GM19240 (cell line): ENCODE data around the gene ALDH1L1.

Experiments used
- DNase-seq: peaks from one replicate; pipeline ENCODE4 v3.0.0; 2011; ENCODE audit warnings: low spot score; ENCODE audit not compliant: insufficient read length

Gene ALDH1L1

GRCh38 chr3:126194713-126195305 lies 14.4 kb upstream of the ALDH1L1 start:
- no peak for DNase-seq

GRCh38 chr3:126191246-126191645 lies 10.9 kb upstream of the ALDH1L1 start:
- no peak for DNase-seq

GRCh38 chr3:126187920-126188319 lies 7.5 kb upstream of the ALDH1L1 start:
- no peak for DNase-seq

- DNase-seq = no peak
Observed at GRCh38 chr3:126186749-126187148, 6.4 kb upstream of the ALDH1L1 start.

- DNase-seq = no peak
Observed at GRCh38 chr3:126186271-126186670, 5.9 kb upstream of the ALDH1L1 start.

- DNase-seq = no peak
Observed at GRCh38 chr3:126184465-126185000, 4.1 kb upstream of the ALDH1L1 start.

- DNase-seq = no peak
Observed at GRCh38 chr3:126181398-126181725, 976 bp upstream of the ALDH1L1 start.

- no peak for DNase-seq
Observed at GRCh38 chr3:126179825-126180476, 435 bp downstream of the ALDH1L1 start.

- DNase-seq = no peak
Observed at GRCh38 chr3:126170073-126170777, 10.2 kb downstream of the ALDH1L1 start.

- no peak for DNase-seq
Observed at GRCh38 chr3:126167566-126167965, 12.8 kb downstream of the ALDH1L1 start.

GRCh38 chr3:126166009-126166408 lies 14.4 kb downstream of the ALDH1L1 start:
- DNase-seq = no peak

GRCh38 chr3:126161309-126161708 lies 19.1 kb downstream of the ALDH1L1 start:
- no peak for DNase-seq

GRCh38 chr3:126160243-126161210 lies 19.9 kb downstream of the ALDH1L1 start:
- no peak for DNase-seq

GRCh38 chr3:126159476-126159875 lies 20.9 kb downstream of the ALDH1L1 start:
- no peak for DNase-seq

- no peak for DNase-seq
Observed at GRCh38 chr3:126158912-126159454, 21.4 kb downstream of the ALDH1L1 start.

- DNase-seq = no peak
Observed at GRCh38 chr3:126158016-126158911, 22.1 kb downstream of the ALDH1L1 start.

- no peak for DNase-seq
Observed at GRCh38 chr3:126157083-126157768, 23.2 kb downstream of the ALDH1L1 start.

- DNase-seq = no peak
Observed at GRCh38 chr3:126156468-126156867, 23.9 kb downstream of the ALDH1L1 start.

GRCh38 chr3:126155819-126156218 lies 24.6 kb downstream of the ALDH1L1 start:
- no peak for DNase-seq

- no peak for DNase-seq
Observed at GRCh38 chr3:126155280-126155640, 25.1 kb downstream of the ALDH1L1 start.
